Measurements from ENCODE around the gene FUT4. TPM values are rescaled to one million over a fixed set of nuclear protein-coding genes. Genes with fewer than 3 reads are reported as not detected.
"Not testable (repeated sequence)": the region's sequence is repeated elsewhere in the genome, so short reads cannot be mapped to it uniquely, and the experiment has no call there.

FUT4 gene, protein sequence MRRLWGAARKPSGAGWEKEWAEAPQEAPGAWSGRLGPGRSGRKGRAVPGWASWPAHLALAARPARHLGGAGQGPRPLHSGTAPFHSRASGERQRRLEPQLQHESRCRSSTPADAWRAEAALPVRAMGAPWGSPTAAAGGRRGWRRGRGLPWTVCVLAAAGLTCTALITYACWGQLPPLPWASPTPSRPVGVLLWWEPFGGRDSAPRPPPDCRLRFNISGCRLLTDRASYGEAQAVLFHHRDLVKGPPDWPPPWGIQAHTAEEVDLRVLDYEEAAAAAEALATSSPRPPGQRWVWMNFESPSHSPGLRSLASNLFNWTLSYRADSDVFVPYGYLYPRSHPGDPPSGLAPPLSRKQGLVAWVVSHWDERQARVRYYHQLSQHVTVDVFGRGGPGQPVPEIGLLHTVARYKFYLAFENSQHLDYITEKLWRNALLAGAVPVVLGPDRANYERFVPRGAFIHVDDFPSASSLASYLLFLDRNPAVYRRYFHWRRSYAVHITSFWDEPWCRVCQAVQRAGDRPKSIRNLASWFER
- 1 to 10 TPM; 6.7 to 8.3 (median 7.0) TPM for polyA plus RNA-seq (ENCODE audit: insufficient read depth in 1 of 5, insufficient read length in 5 of 5, low replicate concordance in 1 of 5)
- long read RNA-seq, donor 1, full-length matches to known transcripts, result 19 of 19 reads
- long read RNA-seq, donor 1, partial matches to known transcripts, result 0 of 19 reads
- long read RNA-seq, donor 1, other reads (novel, unspliced or antisense), result 0 of 19 reads
- long read RNA-seq, donor 2, full-length matches to known transcripts, result 6 of 6 reads
- long read RNA-seq, donor 2, partial matches to known transcripts, result 0 of 6 reads
- long read RNA-seq, donor 2, other reads (novel, unspliced or antisense), result 0 of 6 reads
- long read RNA-seq, donor 3, full-length matches to known transcripts, result 10 of 10 reads
- long read RNA-seq, donor 3, partial matches to known transcripts, result 0 of 10 reads
- long read RNA-seq, donor 3, other reads (novel, unspliced or antisense), result 0 of 10 reads
- long read RNA-seq, donor 4, full-length matches to known transcripts, result 12 of 12 reads
- long read RNA-seq, donor 4, partial matches to known transcripts, result 0 of 12 reads
- long read RNA-seq, donor 4, other reads (novel, unspliced or antisense), result 0 of 12 reads
- long read RNA-seq, donor 5, full-length matches to known transcripts, result 24 of 24 reads
- long read RNA-seq, donor 5, partial matches to known transcripts, result 0 of 24 reads
- long read RNA-seq, donor 5, other reads (novel, unspliced or antisense), result 0 of 24 reads
- long read RNA-seq, donor 6, full-length matches to known transcripts, result 20 of 20 reads
- long read RNA-seq, donor 6, partial matches to known transcripts, result 0 of 20 reads
- long read RNA-seq, donor 6, other reads (novel, unspliced or antisense), result 0 of 20 reads
- long read RNA-seq, donor 7, full-length matches to known transcripts, result 6 of 6 reads
- long read RNA-seq, donor 7, partial matches to known transcripts, result 0 of 6 reads
- long read RNA-seq, donor 7, other reads (novel, unspliced or antisense), result 0 of 6 reads
- long read RNA-seq, donor 8, full-length matches to known transcripts, result 6 of 6 reads
- long read RNA-seq, donor 8, partial matches to known transcripts, result 0 of 6 reads
- long read RNA-seq, donor 8, other reads (novel, unspliced or antisense), result 0 of 6 reads

DNA sequence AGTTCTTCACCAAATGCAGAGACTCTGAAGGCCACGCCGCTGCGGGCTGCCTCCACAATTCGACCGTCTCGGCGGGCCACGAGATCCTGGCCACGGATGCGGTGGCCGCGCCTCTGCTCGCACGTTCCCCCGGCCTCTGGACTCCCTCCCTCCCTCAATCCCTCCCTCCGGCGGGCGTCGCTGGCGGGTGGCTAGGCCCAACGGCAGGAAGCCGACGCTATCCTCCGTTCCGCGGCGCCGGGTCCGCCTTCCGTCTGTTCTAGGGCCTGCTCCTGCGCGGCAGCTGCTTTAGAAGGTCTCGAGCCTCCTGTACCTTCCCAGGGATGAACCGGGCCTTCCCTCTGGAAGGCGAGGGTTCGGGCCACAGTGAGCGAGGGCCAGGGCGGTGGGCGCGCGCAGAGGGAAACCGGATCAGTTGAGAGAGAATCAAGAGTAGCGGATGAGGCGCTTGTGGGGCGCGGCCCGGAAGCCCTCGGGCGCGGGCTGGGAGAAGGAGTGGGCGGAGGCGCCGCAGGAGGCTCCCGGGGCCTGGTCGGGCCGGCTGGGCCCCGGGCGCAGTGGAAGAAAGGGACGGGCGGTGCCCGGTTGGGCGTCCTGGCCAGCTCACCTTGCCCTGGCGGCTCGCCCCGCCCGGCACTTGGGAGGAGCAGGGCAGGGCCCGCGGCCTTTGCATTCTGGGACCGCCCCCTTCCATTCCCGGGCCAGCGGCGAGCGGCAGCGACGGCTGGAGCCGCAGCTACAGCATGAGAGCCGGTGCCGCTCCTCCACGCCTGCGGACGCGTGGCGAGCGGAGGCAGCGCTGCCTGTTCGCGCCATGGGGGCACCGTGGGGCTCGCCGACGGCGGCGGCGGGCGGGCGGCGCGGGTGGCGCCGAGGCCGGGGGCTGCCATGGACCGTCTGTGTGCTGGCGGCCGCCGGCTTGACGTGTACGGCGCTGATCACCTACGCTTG lies at the start of gene FUT4:
Gene FUT4 (plus strand): TSS at position 227 of the 951 bp plus-strand sequence. CDS start 213 bp downstream, at position 440.
- DNase-seq, result peak; percentile 82 to 86

GRCh38 chr11:94494126-94494680 lies 49.5 kb upstream of the FUT4 start:
- no peak for DNase-seq

DNA sequence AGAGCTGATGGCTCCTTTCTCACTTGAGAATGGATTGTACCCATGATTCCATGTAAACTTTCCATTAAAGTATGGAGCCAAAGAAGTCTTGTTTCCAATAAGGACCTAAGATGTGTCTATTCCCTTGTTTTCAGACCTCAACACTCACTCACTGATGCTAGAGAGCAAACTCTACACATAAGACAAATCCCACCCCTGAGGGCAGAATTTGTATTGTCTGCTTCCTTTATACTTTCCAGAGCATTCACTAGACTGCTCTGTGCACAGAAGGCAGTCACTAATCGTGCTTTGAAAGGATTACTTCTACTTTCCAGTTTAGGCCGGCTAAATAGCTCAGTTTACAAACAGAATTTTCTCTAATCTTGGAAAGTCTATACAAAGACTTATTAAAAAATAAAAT lies 43.5 kb upstream of the FUT4 start:
- no peak for DNase-seq

- no peak for DNase-seq
Measured at GRCh38 chr11:94501522-94501921, 42.2 kb upstream of the FUT4 start.

GRCh38 chr11:94504689-94505293 lies 38.9 kb upstream of the FUT4 start:
- no peak for DNase-seq

- DNase-seq, result not testable (repeated sequence)
Measured at GRCh38 chr11:94506513-94506912, 37.2 kb upstream of the FUT4 start.

DNA sequence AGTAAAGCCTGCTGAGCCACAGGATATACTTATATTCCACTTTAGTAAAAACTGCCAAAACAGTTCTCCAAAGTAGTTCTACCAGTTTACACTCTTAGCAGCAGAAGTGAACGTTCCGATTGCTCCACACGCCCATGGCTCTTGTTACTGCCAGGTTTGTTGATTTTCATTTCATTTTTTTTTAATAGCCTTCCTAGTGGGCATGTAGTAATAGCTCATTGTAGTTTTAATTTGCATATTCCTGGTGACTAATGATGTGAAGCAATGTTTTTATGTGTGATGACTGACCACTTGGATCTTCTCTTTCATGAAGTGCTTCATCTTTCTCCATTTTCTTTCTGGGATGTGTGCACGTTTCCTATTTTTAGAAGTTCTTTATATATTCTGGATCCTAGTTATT lies 36.2 kb upstream of the FUT4 start:
- no peak for DNase-seq

GRCh38 chr11:94511932-94512781 lies 31.6 kb upstream of the FUT4 start, which contains the start of gene C11orf97:
C11orf97 (plus strand) TSS chr11:94512461; CDS start chr11:94512529, 68 bp downstream.
- DNase-seq, result peak in 1 of 2 donors; percentile 54

DNA sequence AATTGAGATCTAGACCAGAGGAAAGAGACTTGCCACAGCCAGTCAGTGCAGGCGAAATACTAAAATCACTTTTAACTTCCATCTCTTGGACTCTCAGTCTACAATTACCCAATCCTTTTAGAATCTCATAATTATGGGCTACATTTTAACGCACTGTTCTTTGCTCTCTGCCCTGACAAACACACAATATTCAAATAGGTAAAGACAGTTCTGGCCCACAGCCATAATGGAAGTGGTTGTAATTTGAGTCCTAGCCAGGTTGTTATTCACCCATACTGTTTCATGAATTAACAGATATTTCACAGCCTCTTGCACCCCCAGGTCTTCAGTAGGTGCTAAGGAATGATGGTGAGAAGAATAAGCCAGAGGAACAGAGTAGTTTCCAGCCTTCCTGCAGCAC lies 30.6 kb upstream of the FUT4 start:
- no peak for DNase-seq

- DNase-seq, result no peak
Measured at GRCh38 chr11:94515398-94515797, 28.3 kb upstream of the FUT4 start.

DNA sequence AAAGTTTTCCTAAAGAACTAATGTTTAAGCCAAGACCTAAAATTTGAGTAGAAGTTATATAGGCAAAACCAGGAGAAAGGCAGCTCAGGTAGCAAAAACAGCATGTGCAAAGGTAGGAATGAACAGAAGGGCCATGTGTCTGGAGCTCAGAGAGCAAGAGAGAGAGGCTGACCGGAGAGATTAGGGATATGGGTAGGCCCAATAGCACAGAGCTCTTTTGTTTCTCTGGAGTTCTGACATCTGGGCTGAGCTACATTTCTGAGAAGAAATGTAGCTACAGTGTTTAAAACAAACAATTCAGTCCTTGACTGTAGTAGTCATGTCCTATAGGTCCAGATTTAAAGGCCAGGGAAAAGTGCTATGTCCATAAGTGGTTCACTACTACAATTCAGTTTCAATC lies 27.0 kb upstream of the FUT4 start:
- DNase-seq, result no peak

- no peak for DNase-seq
Measured at GRCh38 chr11:94518300-94518699, 25.4 kb upstream of the FUT4 start.

GRCh38 chr11:94519478-94520084 lies 24.1 kb upstream of the FUT4 start:
- no peak for DNase-seq

DNA sequence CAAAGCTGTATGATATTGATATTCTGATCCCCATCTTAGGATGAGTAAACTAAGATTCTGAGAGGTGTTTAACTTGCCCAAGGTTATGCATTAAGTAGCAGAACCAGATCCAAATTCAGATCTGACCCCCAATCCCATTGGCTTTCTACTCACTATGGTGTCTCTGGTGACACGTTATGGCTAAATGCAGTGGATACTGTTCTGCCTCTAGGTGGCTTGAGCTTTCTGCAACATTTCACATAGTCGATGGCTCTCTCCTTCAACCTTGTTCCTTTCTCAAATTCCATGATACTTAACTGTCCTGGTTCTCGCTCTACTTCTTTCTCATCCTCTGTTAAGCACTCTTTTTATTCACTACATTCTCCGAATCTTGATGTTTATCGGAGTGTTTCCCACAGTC lies 22.0 kb upstream of the FUT4 start:
- no peak for DNase-seq

DNA sequence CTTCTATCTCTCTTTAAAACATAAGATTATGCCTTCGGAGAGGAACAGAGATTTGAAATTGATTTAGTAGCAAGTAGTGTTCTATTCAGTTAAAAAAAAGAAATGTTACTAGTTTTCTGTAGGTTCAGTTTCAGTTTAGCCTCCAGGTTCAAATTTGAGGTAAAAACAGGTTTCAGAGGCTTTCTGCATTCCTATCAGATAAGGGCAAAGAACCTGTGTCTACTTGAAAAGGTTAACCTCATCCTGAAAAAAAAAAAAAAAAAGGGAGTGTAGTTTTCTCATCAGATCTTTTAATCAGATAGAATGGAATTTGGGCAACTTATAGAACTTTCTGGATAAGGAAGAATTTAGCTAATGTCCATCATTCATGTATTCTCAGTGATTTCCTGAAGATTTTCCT lies 19.4 kb upstream of the FUT4 start:
- no peak for DNase-seq

DNA sequence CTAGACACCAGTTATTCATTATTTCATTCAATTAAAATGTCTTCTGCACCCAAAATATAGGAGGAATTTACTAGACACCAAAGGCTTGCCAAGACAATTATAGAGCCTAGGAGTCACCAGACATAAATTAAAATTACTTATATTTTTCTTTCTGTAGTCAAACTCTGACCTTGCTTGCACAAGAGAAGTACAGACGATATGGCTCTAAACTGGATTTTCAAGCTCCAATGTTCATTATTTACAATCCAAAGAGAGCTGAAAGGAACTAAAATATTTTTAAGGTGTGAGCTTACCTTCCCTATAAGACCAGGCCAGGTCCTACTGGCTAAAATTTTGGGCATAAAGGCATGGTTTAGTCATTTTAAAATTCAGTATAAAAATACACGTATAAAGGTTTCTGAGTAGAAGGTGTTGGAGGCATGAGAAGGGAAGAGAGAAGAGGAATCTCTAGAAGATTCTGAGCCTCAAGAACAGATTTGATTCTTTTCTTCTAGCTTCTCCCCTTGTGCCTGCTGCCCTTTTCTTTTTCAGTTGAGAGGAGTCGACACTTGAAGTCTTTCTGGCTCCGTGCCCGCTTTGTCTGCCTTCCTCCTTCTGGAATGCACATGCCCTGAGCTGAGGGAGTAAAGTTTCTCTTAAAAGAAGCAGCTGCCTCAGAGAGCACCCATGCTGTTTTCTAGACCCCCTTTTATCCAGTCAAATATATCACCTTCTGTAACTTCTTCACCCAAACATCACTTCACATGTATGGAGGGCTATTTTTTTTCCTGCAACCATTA lies 18.0 kb upstream of the FUT4 start:
- peak in 1 of 2 donors; percentile 45 for DNase-seq

Data from right lung (tissue), 10 donors.